ENCODE results near the gene LDB3. TPM values are rescaled to one million over a fixed set of nuclear protein-coding genes. Genes with fewer than 3 reads are reported as not detected.

LDB3 gene
- 0.63 and 0.73 TPM in 2 replicates for total RNA-seq (2021)
- Bru-seq, nascent RNA: percentile 22 among the genes with signal in this experiment
- BruChase-seq, experiment 1, labeled RNA remaining after a 2-hour chase: percentile 32 among the genes with signal in this experiment
- percentile 21 among the genes with signal in this experiment for BruChase-seq, experiment 2, labeled RNA remaining after a 6-hour chase
- long read RNA-seq: 0 reads

GRCh38 chr10:86668297-86669165 lies at the start of gene LDB3:
LDB3 (plus strand) TSS chr10:86668511; CDS start chr10:86668692, 181 bp downstream.
- peak; percentile 73 to 75 for DNase-seq
- CTCF ChIA-PET: interaction anchor here (0.5 kb wide), 1 partner anchor 23 kb away, joined by 8 read pairs; no protein-coding TSS in a partner anchor

GRCh38 chr10:86628311-86628710 lies 40.0 kb upstream of the LDB3 start:
- H3K4me2 ChIP-seq: no peak overlapping the region
- POLR2A ChIA-PET (ENCODE audit: unreplicated experiment): no interaction called here
- no peaks in the 10 kb centered on the region for H3K36me3 ChIP-seq (ENCODE audit: low read depth)
- no peaks in the 10 kb centered on the region for H3K9me2 ChIP-seq (ENCODE audit: insufficient read depth)
- no peaks in the 10 kb centered on the region for H3K4me1 ChIP-seq (replicated peaks; ENCODE audit: insufficient read depth)
- DNase-seq: no peak
- intact Hi-C loops (cut with micrococcal nuclease; ENCODE audit: unreplicated experiment): no loop called here
- H3K4me3 ChIP-seq: no peak overlapping the region
- H3F3A ChIP-seq (ENCODE audit: insufficient read depth, low read depth): no peaks in the 10 kb centered on the region
- CTCF ChIA-PET: no interaction called here
- no peaks in the 10 kb centered on the region for H4K20me1 ChIP-seq (ENCODE audit: insufficient read depth)
- H3K27ac ChIP-seq: no peak overlapping the region
- no peaks in the 10 kb centered on the region for H3K79me2 ChIP-seq (ENCODE audit: low read depth)
- no TSS peak for BruUV-seq (replicated peaks)
- H3K9me3 ChIP-seq (ENCODE audit: insufficient read depth, low read depth): no peaks in the 10 kb centered on the region
- no peak overlapping the region for H2AFZ ChIP-seq
- TF ChIP-seq EZH2 (IDR thresholded peaks at IDR 0.05; ENCODE audit: low read depth): no peak
- TF ChIP-seq, protein P1, sequence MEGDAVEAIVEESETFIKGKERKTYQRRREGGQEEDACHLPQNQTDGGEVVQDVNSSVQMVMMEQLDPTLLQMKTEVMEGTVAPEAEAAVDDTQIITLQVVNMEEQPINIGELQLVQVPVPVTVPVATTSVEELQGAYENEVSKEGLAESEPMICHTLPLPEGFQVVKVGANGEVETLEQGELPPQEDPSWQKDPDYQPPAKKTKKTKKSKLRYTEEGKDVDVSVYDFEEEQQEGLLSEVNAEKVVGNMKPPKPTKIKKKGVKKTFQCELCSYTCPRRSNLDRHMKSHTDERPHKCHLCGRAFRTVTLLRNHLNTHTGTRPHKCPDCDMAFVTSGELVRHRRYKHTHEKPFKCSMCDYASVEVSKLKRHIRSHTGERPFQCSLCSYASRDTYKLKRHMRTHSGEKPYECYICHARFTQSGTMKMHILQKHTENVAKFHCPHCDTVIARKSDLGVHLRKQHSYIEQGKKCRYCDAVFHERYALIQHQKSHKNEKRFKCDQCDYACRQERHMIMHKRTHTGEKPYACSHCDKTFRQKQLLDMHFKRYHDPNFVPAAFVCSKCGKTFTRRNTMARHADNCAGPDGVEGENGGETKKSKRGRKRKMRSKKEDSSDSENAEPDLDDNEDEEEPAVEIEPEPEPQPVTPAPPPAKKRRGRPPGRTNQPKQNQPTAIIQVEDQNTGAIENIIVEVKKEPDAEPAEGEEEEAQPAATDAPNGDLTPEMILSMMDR (conservative IDR thresholded peaks at IDR 0.05): no peak
- no peaks in the 10 kb centered on the region for H3K27me3 ChIP-seq (ENCODE audit: insufficient read depth, low read depth)

More at GRCh38 chr10:86668297-86669165, at the start of gene LDB3:
- H3K9me3 ChIP-seq (ENCODE audit: insufficient read depth, low read depth): no peaks in the 10 kb centered on the region
- peaks cover 85% of the 10 kb centered on the region for H3K4me1 ChIP-seq (replicated peaks; ENCODE audit: insufficient read depth)
- H4K20me1 ChIP-seq (ENCODE audit: insufficient read depth): no peaks in the 10 kb centered on the region
- no TSS peak for BruUV-seq (replicated peaks)
- peak within 1 kb of the TSS; percentile 34 for H3K27ac ChIP-seq
- H3K36me3 ChIP-seq (ENCODE audit: low read depth): no peaks in the 10 kb centered on the region
- intact Hi-C loops (cut with micrococcal nuclease; ENCODE audit: unreplicated experiment): no loop called here
- POLR2A ChIA-PET (ENCODE audit: unreplicated experiment): interaction anchor here (0.5 to 0.7 kb wide), 4 partner anchors 12 to 32 kb away, joined by 3 to 5 read pairs (median 4); partner anchors contain the start of gene OPN4
- no peaks in the 10 kb centered on the region for H3K27me3 ChIP-seq (ENCODE audit: insufficient read depth, low read depth)
- peak within 1 kb of the TSS; percentile 72 for H3K4me2 ChIP-seq
- peaks cover 12% of the 10 kb centered on the region; the same call in 1 of the 2 replicates for H3F3A ChIP-seq (ENCODE audit: insufficient read depth, low read depth)
- H3K9me2 ChIP-seq (ENCODE audit: insufficient read depth): no peaks in the 10 kb centered on the region
- H3K79me2 ChIP-seq (ENCODE audit: low read depth): no peaks in the 10 kb centered on the region
- no peak within 1 kb of the TSS for H2AFZ ChIP-seq
- TF ChIP-seq EZH2 (IDR thresholded peaks at IDR 0.05; ENCODE audit: low read depth): no peak
- TF ChIP-seq, protein P1 (conservative IDR thresholded peaks at IDR 0.05): no peak
- H3K4me3 ChIP-seq: peak within 1 kb of the TSS; percentile 36; the same call in 1 of the 2 replicates

GRCh38 chr10:86630079-86630478 lies 38.2 kb upstream of the LDB3 start:
- H3K4me2 ChIP-seq: no peak overlapping the region
- intact Hi-C loops (cut with micrococcal nuclease; ENCODE audit: unreplicated experiment): no loop called here
- peaks cover 5% of the 10 kb centered on the region for H3K4me1 ChIP-seq (replicated peaks; ENCODE audit: insufficient read depth)
- no peak overlapping the region for H3K4me3 ChIP-seq
- no peak overlapping the region for H3K27ac ChIP-seq
- ChIA-PET CTCF (no interaction called here), POLR2A (ENCODE audit: unreplicated experiment) (no interaction called here)
- peaks cover 2% of the 10 kb centered on the region; the same call in 1 of the 2 replicates for H3F3A ChIP-seq (ENCODE audit: insufficient read depth, low read depth)
- TF ChIP-seq, protein P1 (conservative IDR thresholded peaks at IDR 0.05): no peak
- TF ChIP-seq EZH2 (IDR thresholded peaks at IDR 0.05; ENCODE audit: low read depth): no peak
- H2AFZ ChIP-seq: no peak overlapping the region
- no TSS peak for BruUV-seq (replicated peaks)
- H3K27me3 ChIP-seq (ENCODE audit: insufficient read depth, low read depth): no peaks in the 10 kb centered on the region
- no peaks in the 10 kb centered on the region for H3K9me3 ChIP-seq (ENCODE audit: insufficient read depth, low read depth)
- H3K9me2 ChIP-seq (ENCODE audit: insufficient read depth): no peaks in the 10 kb centered on the region
- no peaks in the 10 kb centered on the region for H3K36me3 ChIP-seq (ENCODE audit: low read depth)
- H3K79me2 ChIP-seq (ENCODE audit: low read depth): no peaks in the 10 kb centered on the region
- no peak for DNase-seq
- no peaks in the 10 kb centered on the region for H4K20me1 ChIP-seq (ENCODE audit: insufficient read depth)
